ENCODE data around the gene SOX9.

DNA sequence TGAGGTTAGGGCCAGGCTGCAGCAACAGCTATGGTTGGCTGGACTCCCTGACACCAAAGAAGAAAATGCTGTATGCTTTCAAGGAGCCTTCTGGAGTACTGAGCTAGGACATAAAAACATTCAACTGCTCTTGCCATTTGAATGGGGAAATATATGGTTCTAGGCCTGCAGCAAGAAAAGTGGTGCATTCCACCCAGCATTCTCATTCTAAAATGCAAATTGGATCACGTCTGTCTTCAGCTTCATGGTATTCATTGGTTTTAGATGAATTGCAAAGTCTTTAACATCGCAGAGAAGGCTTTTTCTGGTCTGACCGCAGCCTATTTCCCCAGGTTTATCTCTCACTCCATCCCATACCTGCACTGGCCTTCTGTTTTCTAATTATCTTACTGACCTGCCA lies 27.1 kb upstream of the SOX9 start:
- TF ChIP-seq, protein P1, sequence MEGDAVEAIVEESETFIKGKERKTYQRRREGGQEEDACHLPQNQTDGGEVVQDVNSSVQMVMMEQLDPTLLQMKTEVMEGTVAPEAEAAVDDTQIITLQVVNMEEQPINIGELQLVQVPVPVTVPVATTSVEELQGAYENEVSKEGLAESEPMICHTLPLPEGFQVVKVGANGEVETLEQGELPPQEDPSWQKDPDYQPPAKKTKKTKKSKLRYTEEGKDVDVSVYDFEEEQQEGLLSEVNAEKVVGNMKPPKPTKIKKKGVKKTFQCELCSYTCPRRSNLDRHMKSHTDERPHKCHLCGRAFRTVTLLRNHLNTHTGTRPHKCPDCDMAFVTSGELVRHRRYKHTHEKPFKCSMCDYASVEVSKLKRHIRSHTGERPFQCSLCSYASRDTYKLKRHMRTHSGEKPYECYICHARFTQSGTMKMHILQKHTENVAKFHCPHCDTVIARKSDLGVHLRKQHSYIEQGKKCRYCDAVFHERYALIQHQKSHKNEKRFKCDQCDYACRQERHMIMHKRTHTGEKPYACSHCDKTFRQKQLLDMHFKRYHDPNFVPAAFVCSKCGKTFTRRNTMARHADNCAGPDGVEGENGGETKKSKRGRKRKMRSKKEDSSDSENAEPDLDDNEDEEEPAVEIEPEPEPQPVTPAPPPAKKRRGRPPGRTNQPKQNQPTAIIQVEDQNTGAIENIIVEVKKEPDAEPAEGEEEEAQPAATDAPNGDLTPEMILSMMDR (IDR thresholded peaks at IDR 0.05): no peak
- no peak for TF ChIP-seq POLR2A (IDR thresholded peaks at IDR 0.05)

Data from lower leg skin (tissue), 3 donors.